Measurements from ENCODE around the gene FHOD3. TPM values are rescaled to one million over a fixed set of nuclear protein-coding genes. Genes with fewer than 3 reads are reported as not detected.

FHOD3 gene
- total and polyA plus RNA-seq, 2 experiments from 2014 or later = 2.7 to 8.7 TPM

DNA sequence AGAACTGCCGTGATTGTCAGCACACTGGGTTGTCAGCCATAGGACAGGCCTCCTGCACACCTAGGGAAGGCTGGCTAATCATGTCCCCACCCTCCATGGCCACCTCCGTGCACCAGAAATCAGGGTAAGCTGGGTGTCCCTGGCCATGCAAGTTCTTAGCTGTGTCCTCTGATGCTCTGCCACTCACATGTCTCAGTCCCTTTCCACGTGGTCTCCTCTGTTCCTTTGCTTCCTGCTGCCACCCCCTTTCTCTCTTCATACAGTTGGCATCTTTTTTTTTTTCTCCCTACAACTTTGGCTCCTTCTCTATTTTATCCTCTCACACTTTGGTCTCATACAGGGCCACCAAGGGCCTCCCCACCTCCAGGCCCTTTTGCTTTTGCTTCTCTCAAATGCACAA lies 377.6 kb downstream of the FHOD3 start:
- Histone ChIP-seq H3K36me3 (ENCODE audit: insufficient read depth) (no peaks in the 10 kb centered on the region), H2AFZ (no peak overlapping the region), H3K27ac (ENCODE audit: low read depth) (no peak overlapping the region), H3K79me2 (replicated peaks; ENCODE audit: insufficient read depth) (no peaks in the 10 kb centered on the region), H3K4me2 (no peak overlapping the region), H3K4me1 (ENCODE audit: insufficient read depth) (peaks cover 17% of the 10 kb centered on the region; the same call in 1 of the 2 replicates), H3K27me3 (ENCODE audit: insufficient read depth) (no peaks in the 10 kb centered on the region), H3F3A (replicated peaks; ENCODE audit: low read depth) (no peaks in the 10 kb centered on the region), H3K9me2 (ENCODE audit: insufficient read depth) (peaks cover 13% of the 10 kb centered on the region; the same call in 1 of the 2 replicates), H4K20me1 (replicated peaks; ENCODE audit: insufficient read depth) (no peaks in the 10 kb centered on the region), H3K4me3 (no peak overlapping the region)
- Mint-ChIP-seq H3K4me1 (peaks cover 10% of the 10 kb centered on the region), H3K4me3 (no peak overlapping the region), H3K27me3 (ENCODE audit: insufficient read depth, low read depth, poor library complexity) (no peaks in the 10 kb centered on the region), H3K27ac (no peak overlapping the region), H3K9me3 (peaks cover 19% of the 10 kb centered on the region), H3K36me3 (ENCODE audit: low read depth) (peaks cover 11% of the 10 kb centered on the region; the same call in 2 of the 3 replicates)
- DNase-seq (ENCODE audit: low spot score) (no peak), ATAC-seq (no peak)
- TF ChIP-seq ZNF331 (CRISPR knock-in tag; IDR thresholded peaks at IDR 0.05; ENCODE audit: low read depth) (no peak), POLR2AphosphoS5 (IDR thresholded peaks at IDR 0.05; ENCODE audit: low read depth) (no peak), JUNB (IDR thresholded peaks at IDR 0.05; ENCODE audit: unreplicated experiment) (no peak), EZH2phosphoT487 (IDR thresholded peaks at IDR 0.05; ENCODE audit: unreplicated experiment) (no peak), STAT1 (IDR thresholded peaks at IDR 0.05; ENCODE audit: unreplicated experiment) (no peak), CREB1 (CRISPR knock-in tag; IDR thresholded peaks at IDR 0.05; ENCODE audit: low read depth) (no peak)
- TF ChIP-seq, protein P1, sequence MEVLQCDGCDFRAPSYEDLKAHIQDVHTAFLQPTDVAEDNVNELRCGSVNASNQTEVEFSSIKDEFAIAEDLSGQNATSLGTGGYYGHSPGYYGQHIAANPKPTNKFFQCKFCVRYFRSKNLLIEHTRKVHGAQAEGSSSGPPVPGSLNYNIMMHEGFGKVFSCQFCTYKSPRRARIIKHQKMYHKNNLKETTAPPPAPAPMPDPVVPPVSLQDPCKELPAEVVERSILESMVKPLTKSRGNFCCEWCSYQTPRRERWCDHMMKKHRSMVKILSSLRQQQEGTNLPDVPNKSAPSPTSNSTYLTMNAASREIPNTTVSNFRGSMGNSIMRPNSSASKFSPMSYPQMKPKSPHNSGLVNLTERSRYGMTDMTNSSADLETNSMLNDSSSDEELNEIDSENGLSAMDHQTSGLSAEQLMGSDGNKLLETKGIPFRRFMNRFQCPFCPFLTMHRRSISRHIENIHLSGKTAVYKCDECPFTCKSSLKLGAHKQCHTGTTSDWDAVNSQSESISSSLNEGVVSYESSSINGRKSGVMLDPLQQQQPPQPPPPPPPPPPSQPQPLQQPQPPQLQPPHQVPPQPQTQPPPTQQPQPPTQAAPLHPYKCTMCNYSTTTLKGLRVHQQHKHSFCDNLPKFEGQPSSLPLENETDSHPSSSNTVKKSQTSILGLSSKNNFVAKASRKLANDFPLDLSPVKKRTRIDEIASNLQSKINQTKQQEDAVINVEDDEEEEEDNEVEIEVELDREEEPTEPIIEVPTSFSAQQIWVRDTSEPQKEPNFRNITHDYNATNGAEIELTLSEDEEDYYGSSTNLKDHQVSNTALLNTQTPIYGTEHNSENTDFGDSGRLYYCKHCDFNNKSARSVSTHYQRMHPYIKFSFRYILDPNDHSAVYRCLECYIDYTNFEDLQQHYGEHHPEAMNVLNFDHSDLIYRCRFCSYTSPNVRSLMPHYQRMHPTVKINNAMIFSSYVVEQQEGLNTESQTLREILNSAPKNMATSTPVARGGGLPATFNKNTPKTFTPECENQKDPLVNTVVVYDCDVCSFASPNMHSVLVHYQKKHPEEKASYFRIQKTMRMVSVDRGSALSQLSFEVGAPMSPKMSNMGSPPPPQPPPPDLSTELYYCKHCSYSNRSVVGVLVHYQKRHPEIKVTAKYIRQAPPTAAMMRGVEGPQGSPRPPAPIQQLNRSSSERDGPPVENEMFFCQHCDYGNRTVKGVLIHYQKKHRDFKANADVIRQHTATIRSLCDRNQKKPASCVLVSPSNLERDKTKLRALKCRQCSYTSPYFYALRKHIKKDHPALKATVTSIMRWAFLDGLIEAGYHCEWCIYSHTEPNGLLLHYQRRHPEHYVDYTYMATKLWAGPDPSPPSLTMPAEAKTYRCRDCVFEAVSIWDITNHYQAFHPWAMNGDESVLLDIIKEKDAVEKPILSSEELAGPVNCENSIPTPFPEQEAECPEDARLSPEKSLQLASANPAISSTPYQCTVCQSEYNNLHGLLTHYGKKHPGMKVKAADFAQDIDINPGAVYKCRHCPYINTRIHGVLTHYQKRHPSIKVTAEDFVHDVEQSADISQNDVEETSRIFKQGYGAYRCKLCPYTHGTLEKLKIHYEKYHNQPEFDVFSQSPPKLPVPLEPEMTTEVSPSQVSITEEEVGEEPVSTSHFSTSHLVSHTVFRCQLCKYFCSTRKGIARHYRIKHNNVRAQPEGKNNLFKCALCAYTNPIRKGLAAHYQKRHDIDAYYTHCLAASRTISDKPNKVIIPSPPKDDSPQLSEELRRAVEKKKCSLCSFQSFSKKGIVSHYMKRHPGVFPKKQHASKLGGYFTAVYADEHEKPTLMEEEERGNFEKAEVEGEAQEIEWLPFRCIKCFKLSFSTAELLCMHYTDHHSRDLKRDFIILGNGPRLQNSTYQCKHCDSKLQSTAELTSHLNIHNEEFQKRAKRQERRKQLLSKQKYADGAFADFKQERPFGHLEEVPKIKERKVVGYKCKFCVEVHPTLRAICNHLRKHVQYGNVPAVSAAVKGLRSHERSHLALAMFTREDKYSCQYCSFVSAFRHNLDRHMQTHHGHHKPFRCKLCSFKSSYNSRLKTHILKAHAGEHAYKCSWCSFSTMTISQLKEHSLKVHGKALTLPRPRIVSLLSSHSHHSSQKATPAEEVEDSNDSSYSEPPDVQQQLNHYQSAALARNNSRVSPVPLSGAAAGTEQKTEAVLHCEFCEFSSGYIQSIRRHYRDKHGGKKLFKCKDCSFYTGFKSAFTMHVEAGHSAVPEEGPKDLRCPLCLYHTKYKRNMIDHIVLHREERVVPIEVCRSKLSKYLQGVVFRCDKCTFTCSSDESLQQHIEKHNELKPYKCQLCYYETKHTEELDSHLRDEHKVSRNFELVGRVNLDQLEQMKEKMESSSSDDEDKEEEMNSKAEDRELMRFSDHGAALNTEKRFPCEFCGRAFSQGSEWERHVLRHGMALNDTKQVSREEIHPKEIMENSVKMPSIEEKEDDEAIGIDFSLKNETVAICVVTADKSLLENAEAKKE (CRISPR knock-in tag; IDR thresholded peaks at IDR 0.05) = no peak

DNA sequence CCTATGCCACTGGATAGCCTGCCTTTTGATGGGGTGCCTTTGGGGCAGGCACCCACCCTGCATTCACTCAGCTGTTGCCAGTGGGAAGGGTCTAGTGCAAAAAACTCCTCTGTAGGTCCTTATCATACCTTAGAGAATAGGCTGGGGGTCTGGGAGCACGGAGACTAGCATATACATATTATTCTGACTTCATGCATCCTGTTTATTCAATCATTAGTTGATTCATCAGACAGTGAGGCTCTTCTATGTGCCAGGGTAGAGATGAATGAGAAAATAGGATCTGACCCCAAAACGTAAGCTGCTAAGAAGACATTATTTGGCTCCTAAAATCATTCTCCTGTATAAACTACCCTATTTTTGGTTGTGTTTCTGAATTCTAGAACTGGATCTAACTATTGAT lies 378.0 kb downstream of the FHOD3 start:
- H3F3A ChIP-seq (replicated peaks; ENCODE audit: low read depth) = no peaks in the 10 kb centered on the region
- ATAC-seq = no peak
- H3K4me3 Mint-ChIP-seq = no peak overlapping the region
- no peaks in the 10 kb centered on the region for H4K20me1 ChIP-seq (replicated peaks; ENCODE audit: insufficient read depth)
- no peak overlapping the region for H3K27ac Mint-ChIP-seq
- no peak overlapping the region for H3K4me2 ChIP-seq
- H3K4me3 ChIP-seq = no peak overlapping the region
- peaks cover 13% of the 10 kb centered on the region; the same call in 1 of the 2 replicates for H3K9me2 ChIP-seq (ENCODE audit: insufficient read depth)
- H3K4me1 ChIP-seq (ENCODE audit: insufficient read depth) = peaks cover 17% of the 10 kb centered on the region; the same call in 1 of the 2 replicates
- DNase-seq (ENCODE audit: low spot score) = no peak
- no peak overlapping the region for H3K27ac ChIP-seq (ENCODE audit: low read depth)
- no peaks in the 10 kb centered on the region for H3K36me3 ChIP-seq (ENCODE audit: insufficient read depth)
- no peaks in the 10 kb centered on the region for H3K27me3 Mint-ChIP-seq (ENCODE audit: insufficient read depth, low read depth, poor library complexity)
- H3K27me3 ChIP-seq (ENCODE audit: insufficient read depth) = no peaks in the 10 kb centered on the region
- H3K4me1 Mint-ChIP-seq = peaks cover 10% of the 10 kb centered on the region
- H2AFZ ChIP-seq = no peak overlapping the region
- no peaks in the 10 kb centered on the region for H3K79me2 ChIP-seq (replicated peaks; ENCODE audit: insufficient read depth)
- peaks cover 11% of the 10 kb centered on the region; the same call in 2 of the 3 replicates for H3K36me3 Mint-ChIP-seq (ENCODE audit: low read depth)
- H3K9me3 Mint-ChIP-seq = peaks cover 19% of the 10 kb centered on the region
- TF ChIP-seq, protein P2, sequence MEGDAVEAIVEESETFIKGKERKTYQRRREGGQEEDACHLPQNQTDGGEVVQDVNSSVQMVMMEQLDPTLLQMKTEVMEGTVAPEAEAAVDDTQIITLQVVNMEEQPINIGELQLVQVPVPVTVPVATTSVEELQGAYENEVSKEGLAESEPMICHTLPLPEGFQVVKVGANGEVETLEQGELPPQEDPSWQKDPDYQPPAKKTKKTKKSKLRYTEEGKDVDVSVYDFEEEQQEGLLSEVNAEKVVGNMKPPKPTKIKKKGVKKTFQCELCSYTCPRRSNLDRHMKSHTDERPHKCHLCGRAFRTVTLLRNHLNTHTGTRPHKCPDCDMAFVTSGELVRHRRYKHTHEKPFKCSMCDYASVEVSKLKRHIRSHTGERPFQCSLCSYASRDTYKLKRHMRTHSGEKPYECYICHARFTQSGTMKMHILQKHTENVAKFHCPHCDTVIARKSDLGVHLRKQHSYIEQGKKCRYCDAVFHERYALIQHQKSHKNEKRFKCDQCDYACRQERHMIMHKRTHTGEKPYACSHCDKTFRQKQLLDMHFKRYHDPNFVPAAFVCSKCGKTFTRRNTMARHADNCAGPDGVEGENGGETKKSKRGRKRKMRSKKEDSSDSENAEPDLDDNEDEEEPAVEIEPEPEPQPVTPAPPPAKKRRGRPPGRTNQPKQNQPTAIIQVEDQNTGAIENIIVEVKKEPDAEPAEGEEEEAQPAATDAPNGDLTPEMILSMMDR (conservative IDR thresholded peaks at IDR 0.05; ENCODE audit: low read depth in 2 of 2) = no peak
- TF ChIP-seq ZNF114 (CRISPR knock-in tag; IDR thresholded peaks at IDR 0.05) (no peak), ZNF331 (CRISPR knock-in tag; IDR thresholded peaks at IDR 0.05; ENCODE audit: low read depth) (no peak), EZH2phosphoT487 (IDR thresholded peaks at IDR 0.05; ENCODE audit: unreplicated experiment) (no peak), STAT1 (IDR thresholded peaks at IDR 0.05; ENCODE audit: unreplicated experiment) (no peak), EZH2 (IDR thresholded peaks at IDR 0.05; ENCODE audit: low read depth, unreplicated experiment) (no peak)
- TF ChIP-seq, protein P3, sequence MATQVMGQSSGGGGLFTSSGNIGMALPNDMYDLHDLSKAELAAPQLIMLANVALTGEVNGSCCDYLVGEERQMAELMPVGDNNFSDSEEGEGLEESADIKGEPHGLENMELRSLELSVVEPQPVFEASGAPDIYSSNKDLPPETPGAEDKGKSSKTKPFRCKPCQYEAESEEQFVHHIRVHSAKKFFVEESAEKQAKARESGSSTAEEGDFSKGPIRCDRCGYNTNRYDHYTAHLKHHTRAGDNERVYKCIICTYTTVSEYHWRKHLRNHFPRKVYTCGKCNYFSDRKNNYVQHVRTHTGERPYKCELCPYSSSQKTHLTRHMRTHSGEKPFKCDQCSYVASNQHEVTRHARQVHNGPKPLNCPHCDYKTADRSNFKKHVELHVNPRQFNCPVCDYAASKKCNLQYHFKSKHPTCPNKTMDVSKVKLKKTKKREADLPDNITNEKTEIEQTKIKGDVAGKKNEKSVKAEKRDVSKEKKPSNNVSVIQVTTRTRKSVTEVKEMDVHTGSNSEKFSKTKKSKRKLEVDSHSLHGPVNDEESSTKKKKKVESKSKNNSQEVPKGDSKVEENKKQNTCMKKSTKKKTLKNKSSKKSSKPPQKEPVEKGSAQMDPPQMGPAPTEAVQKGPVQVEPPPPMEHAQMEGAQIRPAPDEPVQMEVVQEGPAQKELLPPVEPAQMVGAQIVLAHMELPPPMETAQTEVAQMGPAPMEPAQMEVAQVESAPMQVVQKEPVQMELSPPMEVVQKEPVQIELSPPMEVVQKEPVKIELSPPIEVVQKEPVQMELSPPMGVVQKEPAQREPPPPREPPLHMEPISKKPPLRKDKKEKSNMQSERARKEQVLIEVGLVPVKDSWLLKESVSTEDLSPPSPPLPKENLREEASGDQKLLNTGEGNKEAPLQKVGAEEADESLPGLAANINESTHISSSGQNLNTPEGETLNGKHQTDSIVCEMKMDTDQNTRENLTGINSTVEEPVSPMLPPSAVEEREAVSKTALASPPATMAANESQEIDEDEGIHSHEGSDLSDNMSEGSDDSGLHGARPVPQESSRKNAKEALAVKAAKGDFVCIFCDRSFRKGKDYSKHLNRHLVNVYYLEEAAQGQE (IDR thresholded peaks at IDR 0.05; ENCODE audit: unreplicated experiment) = no peak
